PC-3 (cell line): ENCODE results near the gene UGT1A10. TPM values are rescaled to one million over a fixed set of nuclear protein-coding genes. Genes with fewer than 3 reads are reported as not detected.
A peak's percentile ranks its signal among the peaks of the same experiment; 100 is the strongest.

Source experiments
- ATAC-seq: fragments of 200-7000 bp; cut with Tn5 transposase; 2 replicates; pipeline ENCODE4 v1.9.1; 2020; ENCODE audit warnings: mild to moderate bottlenecking, moderate library complexity
- BruUV-seq: library from RNA; stranded (reverse); fragments of 400-500 nt; replicated peaks from 2 replicates; lab custom pipeline; 2021; lab: Mats Ljungman, UMichigan
- CTCF ChIA-PET: fragments of 300-600 bp; sonication (Branson Sonifier 250); formaldehyde crosslinking; loops from one replicate; lab custom pipeline; 2022; ENCODE audit warnings: antibody characterized with exemption; lab: Charles Lee
- POLR2A ChIA-PET: fragments of 300-600 bp; sonication (Branson Sonifier 250); formaldehyde crosslinking; loops from one replicate; lab custom pipeline; 2022; ENCODE audit warnings: antibody characterized with exemption; ENCODE audit not compliant: unreplicated experiment; lab: Charles Lee
- DNase-seq: peaks from one replicate; pipeline ENCODE4 v3.0.0-alpha.2; 2015
- H2AFZ ChIP-seq: fragments of 300-600 bp; sonication (generic); 2 replicates; pipeline ENCODE4 v1.6.0; 2016; ENCODE audit warnings: antibody characterized with exemption, low read length
- H3F3A ChIP-seq: fragments of 300-600 bp; sonication (generic); one replicate; pipeline ENCODE4 v1.6.0; 2017; ENCODE audit warnings: antibody characterized with exemption, low read length, control low read depth, mild to moderate bottlenecking; ENCODE audit not compliant: unreplicated experiment
- H3K27ac ChIP-seq: fragments of 300-600 bp; sonication (generic); 2 replicates; pipeline ENCODE4 v1.5.1; 2016; ENCODE audit warnings: mild to moderate bottlenecking, low read length
- H3K27me3 ChIP-seq: fragments of 300-600 bp; sonication (generic); 2 replicates; pipeline ENCODE4 v1.6.1; 2016; ENCODE audit warnings: low read length, mixed read lengths
- H3K36me3 ChIP-seq: fragments of 300-600 bp; sonication (generic); 2 replicates; pipeline ENCODE4 v1.6.1; 2016; ENCODE audit warnings: low read depth, mixed run types, low read length, mixed read lengths
- H3K4me1 ChIP-seq: fragments of 300-600 bp; sonication (generic); 2 replicates; pipeline ENCODE4 v1.5.1; 2016; ENCODE audit warnings: low read length; ENCODE audit not compliant: insufficient read depth
- H3K4me2 ChIP-seq: fragments of 300-600 bp; sonication (generic); 2 replicates; pipeline ENCODE4 v1.6.0; 2016; ENCODE audit warnings: low read length
- H3K4me3 ChIP-seq: fragments of 300-600 bp; sonication (generic); 2 replicates; pipeline ENCODE4 v1.5.1; 2016; ENCODE audit warnings: mild to moderate bottlenecking, low read length, mixed read lengths
- H3K79me2 ChIP-seq: fragments of 300-600 bp; sonication (generic); 2 replicates; pipeline ENCODE4 v1.6.1; 2017; ENCODE audit warnings: low read length, mixed read lengths
- H3K9ac ChIP-seq: fragments of 300-600 bp; sonication (generic); 2 replicates; pipeline ENCODE4 v1.6.0; 2016; ENCODE audit warnings: mild to moderate bottlenecking, low read length
- H3K9me2 ChIP-seq: fragments of 300-600 bp; sonication (generic); replicated peaks from 2 replicates; pipeline ENCODE4 v1.6.1; 2016; ENCODE audit warnings: mixed run types, low read length, mixed read lengths
- H3K9me3 ChIP-seq: fragments of 300-600 bp; sonication (generic); 2 replicates; pipeline ENCODE4 v1.6.1; 2016; ENCODE audit warnings: low read length, mixed read lengths
- H4K20me1 ChIP-seq: fragments of 300-600 bp; sonication (generic); 2 replicates; pipeline ENCODE4 v1.6.1; 2016; ENCODE audit warnings: low read length, mixed read lengths
- EZH2 ChIP-seq: fragments of 300-600 bp; sonication (generic); IDR thresholded peaks from one replicate; pipeline ENCODE4 v1.6.1; 2017; ENCODE audit warnings: antibody characterized with exemption, mild to moderate bottlenecking, low read length; ENCODE audit not compliant: unreplicated experiment
- EZH2phosphoT487 ChIP-seq: fragments of 300-600 bp; sonication (generic); IDR thresholded peaks from 2 replicates; pipeline ENCODE4 v1.6.1; 2018; ENCODE audit warnings: mild to moderate bottlenecking, antibody characterized with exemption, low read length, borderline replicate concordance
- intact Hi-C: fragments of 100-400 bp; cut with micrococcal nuclease; formaldehyde crosslinking; loops from 2 replicates; pipeline ENCODE4 v1.9.0; 2023
- total RNA-seq: library from RNA; depleted of rRNA; stranded (reverse); fragments of >200 nt; gene quantifications from 2 replicates; pipeline ENCODE4 v1.2.3, GENCODE V29; 2014
- TF ChIP-seq, protein P1 (sequence below): fragments of 300-600 bp; sonication (generic); conservative IDR thresholded peaks from 2 replicates; pipeline ENCODE4 v1.5.1; 2017; ENCODE audit warnings: antibody characterized with exemption, low read depth, mild to moderate bottlenecking, low read length

The UGT1A10 gene
- total RNA-seq, 1 experiment from 2014 or later = not detected

DNA sequence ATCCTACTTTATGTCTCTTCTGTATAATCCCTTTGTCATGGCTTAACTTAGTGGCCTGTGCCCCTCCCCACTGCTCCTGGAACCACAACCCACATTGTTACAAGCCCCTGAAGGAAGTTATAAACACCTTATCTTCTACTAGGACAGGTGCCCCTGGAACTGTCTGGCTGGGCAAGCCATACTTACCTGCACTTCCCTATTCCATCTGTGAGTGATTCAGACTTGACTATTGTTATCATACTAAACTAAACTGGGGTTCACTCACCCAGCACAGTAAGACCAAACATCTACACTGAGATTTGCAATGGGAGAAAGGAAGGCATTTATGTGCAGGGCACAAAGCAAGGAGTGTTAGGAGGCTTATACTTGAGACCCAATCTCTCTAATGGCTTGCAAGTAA lies 52.8 kb downstream of the UGT1A10 start:
- Histone ChIP-seq H3F3A (no peaks in the 10 kb centered on the region), H3K79me2 (no peaks in the 10 kb centered on the region), H3K27me3 (no peaks in the 10 kb centered on the region), H3K9ac (no peak overlapping the region), H3K4me1 (peaks cover 44% of the 10 kb centered on the region), H2AFZ (0 out of 2 replicates have a peak overlapping the region, but pooled peaks have one; percentile 19), H3K27ac (peak overlapping the region; percentile 83), H3K36me3 (no peaks in the 10 kb centered on the region), H4K20me1 (no peaks in the 10 kb centered on the region), H3K4me2 (peak overlapping the region; percentile 73), H3K4me3 (no peak overlapping the region), H3K9me3 (no peaks in the 10 kb centered on the region), H3K9me2 (no peaks in the 10 kb centered on the region)
- CTCF ChIA-PET = no interaction called here
- TF ChIP-seq, protein P1, sequence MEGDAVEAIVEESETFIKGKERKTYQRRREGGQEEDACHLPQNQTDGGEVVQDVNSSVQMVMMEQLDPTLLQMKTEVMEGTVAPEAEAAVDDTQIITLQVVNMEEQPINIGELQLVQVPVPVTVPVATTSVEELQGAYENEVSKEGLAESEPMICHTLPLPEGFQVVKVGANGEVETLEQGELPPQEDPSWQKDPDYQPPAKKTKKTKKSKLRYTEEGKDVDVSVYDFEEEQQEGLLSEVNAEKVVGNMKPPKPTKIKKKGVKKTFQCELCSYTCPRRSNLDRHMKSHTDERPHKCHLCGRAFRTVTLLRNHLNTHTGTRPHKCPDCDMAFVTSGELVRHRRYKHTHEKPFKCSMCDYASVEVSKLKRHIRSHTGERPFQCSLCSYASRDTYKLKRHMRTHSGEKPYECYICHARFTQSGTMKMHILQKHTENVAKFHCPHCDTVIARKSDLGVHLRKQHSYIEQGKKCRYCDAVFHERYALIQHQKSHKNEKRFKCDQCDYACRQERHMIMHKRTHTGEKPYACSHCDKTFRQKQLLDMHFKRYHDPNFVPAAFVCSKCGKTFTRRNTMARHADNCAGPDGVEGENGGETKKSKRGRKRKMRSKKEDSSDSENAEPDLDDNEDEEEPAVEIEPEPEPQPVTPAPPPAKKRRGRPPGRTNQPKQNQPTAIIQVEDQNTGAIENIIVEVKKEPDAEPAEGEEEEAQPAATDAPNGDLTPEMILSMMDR = no peak
- TF ChIP-seq EZH2phosphoT487 (no peak), EZH2 (no peak)
- DNase-seq = peak; percentile 3
- ATAC-seq = no peak
- intact Hi-C loops = no loop called here
- no TSS peak for BruUV-seq
- POLR2A ChIA-PET = no interaction called here

DNA sequence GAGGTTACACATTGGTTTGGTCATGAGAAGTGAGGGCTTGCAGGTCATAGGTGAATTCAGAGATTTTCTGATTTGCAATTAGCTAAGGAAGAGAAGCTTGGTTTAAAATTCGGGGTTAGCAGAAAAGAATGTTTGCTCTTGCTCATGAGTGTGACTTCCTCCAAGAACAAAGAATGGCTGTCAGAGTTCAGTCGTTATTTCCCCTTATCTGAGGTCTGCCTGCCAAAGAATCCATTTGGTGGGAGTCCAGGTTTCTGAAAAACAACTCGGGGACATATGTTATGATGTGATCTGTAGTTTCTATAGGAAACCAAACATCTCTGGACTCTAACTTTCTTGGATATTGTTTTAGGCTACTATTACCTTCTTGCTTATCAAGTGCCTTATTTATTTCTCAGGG lies 53.3 kb downstream of the UGT1A10 start:
- no peaks in the 10 kb centered on the region for H3K36me3 ChIP-seq
- H3F3A ChIP-seq = no peaks in the 10 kb centered on the region
- TF ChIP-seq EZH2 (no peak), EZH2phosphoT487 (no peak)
- TF ChIP-seq, protein P1 = no peak
- H3K4me1 ChIP-seq = peaks cover 44% of the 10 kb centered on the region
- H2AFZ ChIP-seq = 0 out of 2 replicates have a peak overlapping the region, but pooled peaks have one; percentile 19
- no peaks in the 10 kb centered on the region for H3K9me2 ChIP-seq
- H3K79me2 ChIP-seq = no peaks in the 10 kb centered on the region
- POLR2A ChIA-PET = no interaction called here
- no peak overlapping the region for H3K4me3 ChIP-seq
- no peaks in the 10 kb centered on the region for H3K9me3 ChIP-seq
- H3K27me3 ChIP-seq = no peaks in the 10 kb centered on the region
- H3K4me2 ChIP-seq = peak overlapping the region; percentile 73
- peak overlapping the region; percentile 40 for H3K9ac ChIP-seq
- ATAC-seq (no peak), DNase-seq (peak; percentile 63)
- H4K20me1 ChIP-seq = no peaks in the 10 kb centered on the region
- CTCF ChIA-PET = no interaction called here
- intact Hi-C loops = no loop called here
- BruUV-seq = no TSS peak
- H3K27ac ChIP-seq = peak overlapping the region; percentile 83

DNA sequence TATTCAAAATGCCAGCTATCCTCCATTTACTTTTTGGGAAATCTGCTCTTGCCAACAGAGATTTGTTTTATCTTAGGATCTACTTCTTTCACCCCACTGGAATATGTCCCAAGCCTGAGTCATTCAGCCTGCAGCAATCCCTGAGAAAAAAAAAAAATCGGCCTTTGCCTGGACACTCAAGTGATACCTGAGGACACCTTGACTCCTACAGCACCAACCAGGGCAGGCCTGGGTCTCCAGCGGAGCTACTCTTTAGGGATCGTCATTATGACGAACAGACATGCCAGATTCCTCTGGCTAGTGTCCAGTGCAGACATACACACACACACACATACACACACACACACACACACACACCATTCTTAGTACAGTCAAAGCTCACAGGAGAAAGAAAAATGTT lies 54.2 kb downstream of the UGT1A10 start:
- no peaks in the 10 kb centered on the region for H3K79me2 ChIP-seq
- no peaks in the 10 kb centered on the region for H3F3A ChIP-seq
- H3K4me1 ChIP-seq = peaks cover 38% of the 10 kb centered on the region
- no peak for TF ChIP-seq EZH2phosphoT487
- no peak for TF ChIP-seq EZH2
- TF ChIP-seq, protein P1 = no peak
- no TSS peak for BruUV-seq
- H2AFZ ChIP-seq = no peak overlapping the region; the same call in 1 of the 2 replicates
- ChIA-PET POLR2A (interaction anchor here (0.7 to 0.8 kb wide), 2 partner anchors 16 to 124 kb away, joined by 4 to 9 read pairs; partner anchors contain the start of gene USP40), CTCF (no interaction called here)
- no peaks in the 10 kb centered on the region for H4K20me1 ChIP-seq
- no peaks in the 10 kb centered on the region for H3K27me3 ChIP-seq
- no peaks in the 10 kb centered on the region for H3K9me3 ChIP-seq
- peak; percentile 97 for DNase-seq
- no peaks in the 10 kb centered on the region for H3K9me2 ChIP-seq
- peak overlapping the region; percentile 83 for H3K27ac ChIP-seq
- H3K4me3 ChIP-seq = peak overlapping the region; percentile 33
- H3K9ac ChIP-seq = no peak overlapping the region; the same call in 1 of the 2 replicates
- peak overlapping the region; percentile 73 for H3K4me2 ChIP-seq
- no peaks in the 10 kb centered on the region for H3K36me3 ChIP-seq
- peak; percentile 90 for ATAC-seq
- intact Hi-C loops = loop anchor here (2.0 kb wide), 1 partner anchor 16 kb away; no protein-coding TSS in a partner anchor
